ENCODE measurements around the gene HOXB6.

Gene HOXB6

GRCh38 chr17:48621410-48622392, 16.9 kb upstream of the HOXB6 start:
- DNase-seq (ENCODE audit: low read depth), result no peak

GRCh38 chr17:48620461-48621139, 15.8 kb upstream of the HOXB6 start:
- no peak for DNase-seq (ENCODE audit: low read depth)

- no peak for DNase-seq (ENCODE audit: low read depth)
These were observed 15.2 kb upstream of the HOXB6 start for GRCh38 chr17:48619826-48620449.

GRCh38 chr17:48618256-48618896, 13.6 kb upstream of the HOXB6 start:
- DNase-seq (ENCODE audit: low read depth), result peak; percentile 67

GRCh38 chr17:48617471-48618255, 12.9 kb upstream of the HOXB6 start:
- no peak for DNase-seq (ENCODE audit: low read depth)

- no peak for DNase-seq (ENCODE audit: low read depth)
These were observed 12.1 kb upstream of the HOXB6 start for GRCh38 chr17:48616717-48617470.

- DNase-seq (ENCODE audit: low read depth), result no peak
These were observed 11.4 kb upstream of the HOXB6 start for GRCh38 chr17:48615963-48616716.

- DNase-seq (ENCODE audit: low read depth), result no peak
These were observed 10.5 kb upstream of the HOXB6 start, which contains the start of gene HOXB8 for GRCh38 chr17:48615047-48615962. TSS of gene HOXB8 (minus strand) at chr17:48615292. CDS start at chr17:48614704, 588 bp downstream.

- DNase-seq (ENCODE audit: low read depth), result no peak
These were observed 9.3 kb upstream of the HOXB6 start for GRCh38 chr17:48613862-48614694.

GRCh38 chr17:48612854-48613691, 8.3 kb upstream of the HOXB6 start:
- DNase-seq (ENCODE audit: low read depth), result no peak

- no peak for DNase-seq (ENCODE audit: low read depth)
These were observed 7.7 kb upstream of the HOXB6 start for GRCh38 chr17:48612456-48612853.

GRCh38 chr17:48611681-48612455, 7.1 kb upstream of the HOXB6 start:
- no peak for DNase-seq (ENCODE audit: low read depth)

- DNase-seq (ENCODE audit: low read depth), result no peak
These were observed 6.4 kb upstream of the HOXB6 start for GRCh38 chr17:48611213-48611612.

- DNase-seq (ENCODE audit: low read depth), result peak; percentile 59
These were observed 5.8 kb upstream of the HOXB6 start, which contains the start of gene HOXB7 for GRCh38 chr17:48610282-48611211. TSS of gene HOXB7 (minus strand) at chr17:48611017. CDS start at chr17:48610918, 99 bp downstream.
